GM19099 (cell line): ENCODE data around the gene TTC39B.

ENCODE experiments used
- POLR2A ChIP-seq: IDR thresholded peaks from 3 replicates; pipeline ENCODE4 v1.6.1; 2011; ENCODE audit warnings: low read depth; ENCODE audit not compliant: insufficient read length; ENCODE audit errors: extremely low read depth

The TTC39B gene

DNA sequence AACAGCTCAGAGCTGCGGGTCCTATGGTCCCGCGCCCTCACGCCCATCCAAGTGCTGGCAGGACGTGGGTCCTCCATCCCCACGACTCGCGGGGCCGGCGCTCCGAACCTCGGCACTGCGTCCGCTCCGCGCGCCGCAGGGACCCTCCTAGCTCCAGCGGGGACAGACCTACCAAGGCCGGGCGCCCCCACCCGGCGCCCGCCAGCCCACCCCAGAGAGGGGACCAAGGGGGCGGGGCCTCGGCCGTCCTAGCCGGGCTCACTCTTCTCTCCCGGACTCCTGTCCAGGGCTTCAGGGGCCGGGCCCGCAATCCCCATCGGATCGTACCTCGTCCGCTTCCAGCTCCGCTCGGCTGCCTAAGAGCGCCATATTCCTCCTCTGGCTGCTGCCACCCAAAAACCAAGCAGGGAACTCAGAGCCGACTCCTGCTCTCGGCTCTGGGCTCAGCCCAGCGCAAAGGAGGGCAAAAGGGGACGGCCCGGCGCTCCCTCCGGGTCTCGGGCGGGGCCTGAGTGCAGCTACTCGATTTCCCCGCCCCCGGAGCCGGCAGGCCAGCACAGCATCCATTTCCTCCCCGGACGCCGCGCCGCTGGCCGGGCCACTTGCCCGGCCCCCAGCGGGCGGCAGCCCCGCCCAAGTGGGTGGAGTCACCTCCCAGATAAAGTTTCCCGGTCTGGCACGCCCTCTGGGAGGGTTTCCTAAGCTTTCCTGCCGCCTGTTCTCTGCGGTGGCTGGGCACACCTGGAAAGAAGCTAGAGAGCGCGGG lies at the start of gene TTC39B:
Gene TTC39B (minus strand): TSS at position 460 of the 766 bp plus-strand sequence. CDS start 91 bp downstream, at position 369.
- peak; percentile 53 for TF ChIP-seq POLR2A

DNA sequence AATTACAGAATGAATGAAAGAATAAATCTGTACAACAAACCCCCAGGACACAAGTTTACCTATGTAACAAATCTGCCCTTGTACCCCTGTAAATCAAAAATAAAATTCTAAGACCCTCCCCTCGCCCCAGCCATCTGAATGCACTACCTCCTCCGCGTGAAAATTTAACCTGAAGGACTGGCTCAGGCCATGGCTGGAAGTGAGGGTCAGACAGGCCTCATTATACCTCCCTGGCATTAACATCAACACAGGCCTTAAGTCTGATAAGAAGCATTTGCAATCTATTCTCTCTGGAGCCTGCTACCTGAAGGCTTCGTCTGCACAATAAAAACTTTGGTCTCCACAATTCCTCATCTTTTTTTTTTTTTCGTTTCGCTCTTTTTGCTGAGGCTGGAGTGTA lies 48.7 kb upstream of the TTC39B start:
- no peak for TF ChIP-seq POLR2A

DNA sequence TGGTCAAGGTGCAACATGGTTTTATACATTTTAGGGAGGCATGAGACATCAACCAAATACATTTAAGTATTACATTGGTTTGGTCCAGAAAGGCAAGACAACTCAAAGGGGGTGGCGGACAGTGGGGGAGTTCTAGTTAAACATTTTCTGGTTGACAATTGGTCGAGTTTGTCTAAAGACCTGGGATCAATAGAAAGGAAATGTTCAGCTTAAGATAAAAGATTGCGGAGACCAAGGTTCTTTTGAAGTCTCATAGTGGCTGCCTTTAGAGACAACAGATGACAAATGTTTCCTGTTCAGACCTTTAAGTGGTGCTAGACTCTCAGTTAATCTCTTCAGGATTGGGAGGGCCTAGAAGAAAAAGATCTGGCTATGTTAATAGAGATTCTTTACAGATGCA lies 47.7 kb upstream of the TTC39B start:
- TF ChIP-seq POLR2A = no peak

DNA sequence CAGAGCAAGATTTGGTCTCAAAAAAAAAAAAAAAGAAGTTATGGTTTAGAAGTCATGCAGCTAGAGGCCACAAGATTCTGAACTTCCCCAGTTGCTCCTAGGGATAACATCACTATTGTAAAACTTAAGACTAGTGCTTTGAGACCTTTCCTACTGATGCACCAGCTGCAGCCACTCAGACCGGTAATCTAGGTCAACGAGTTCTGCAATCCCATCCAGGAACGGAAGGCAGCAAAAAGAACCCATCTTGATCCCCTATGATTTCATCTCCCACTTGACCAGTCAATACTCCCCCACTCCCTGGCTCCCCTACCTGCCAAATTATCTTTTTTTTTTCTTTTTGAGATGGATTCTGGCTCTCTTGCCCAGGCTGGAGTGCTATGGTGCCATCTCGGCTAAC lies 46.9 kb upstream of the TTC39B start:
- no peak for TF ChIP-seq POLR2A

DNA sequence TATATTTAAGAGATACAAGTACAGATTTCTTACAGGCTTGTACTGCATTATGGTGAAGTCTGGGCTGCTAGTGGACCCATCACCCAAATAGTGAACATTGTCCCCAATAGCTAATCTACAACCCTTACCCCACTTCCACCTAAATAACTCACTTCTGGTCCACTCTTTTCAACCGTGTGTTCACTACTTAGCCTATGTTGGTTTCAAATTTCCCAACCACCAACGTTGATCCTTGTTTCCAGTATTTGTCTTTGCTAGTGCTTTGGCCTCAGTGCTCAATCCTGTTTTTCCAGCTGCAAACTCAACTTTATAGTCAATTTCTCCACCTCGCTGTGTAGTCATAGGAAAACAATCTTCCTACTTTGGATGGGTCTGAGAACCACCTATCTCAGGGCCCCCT lies 45.3 kb upstream of the TTC39B start:
- TF ChIP-seq POLR2A = no peak

DNA sequence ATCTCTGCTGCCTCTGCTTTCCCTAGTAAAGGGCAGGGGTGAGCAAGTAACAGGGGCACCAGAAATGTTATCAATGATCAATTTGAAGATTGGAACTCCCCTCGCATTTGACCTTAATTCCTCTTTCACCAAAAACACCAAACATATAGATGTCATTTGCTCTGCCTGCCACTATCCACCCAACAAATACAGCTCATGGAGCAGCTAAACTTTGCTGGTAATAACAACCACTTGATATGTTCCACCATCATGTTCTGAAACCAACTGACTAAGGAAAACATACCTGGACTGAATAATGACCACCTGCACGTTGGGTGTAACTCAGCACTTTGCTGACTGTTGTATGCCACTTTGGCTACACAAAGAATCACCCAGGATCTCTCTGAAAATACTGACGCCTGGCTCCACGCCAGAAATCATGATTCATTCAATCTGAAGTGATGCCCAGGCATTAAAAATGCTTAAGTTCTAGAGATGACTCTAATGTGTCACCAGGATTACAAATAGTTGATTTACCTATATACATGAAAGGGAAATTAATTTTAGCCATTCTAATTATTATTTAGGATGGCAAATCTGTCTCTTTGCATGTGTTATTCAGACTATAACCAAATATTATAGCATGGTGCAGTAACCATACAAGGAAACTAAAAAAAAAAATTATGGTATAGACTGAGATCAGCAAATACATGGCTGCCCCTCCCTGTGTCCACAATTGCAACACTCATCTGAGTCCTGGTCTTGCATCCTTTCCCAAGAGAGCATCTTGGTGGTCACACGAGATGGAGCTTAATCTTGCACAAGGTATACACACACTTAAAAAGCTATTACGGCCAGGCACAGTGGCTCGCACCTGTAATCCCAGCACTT lies 43.1 kb upstream of the TTC39B start:
- TF ChIP-seq POLR2A = no peak

DNA sequence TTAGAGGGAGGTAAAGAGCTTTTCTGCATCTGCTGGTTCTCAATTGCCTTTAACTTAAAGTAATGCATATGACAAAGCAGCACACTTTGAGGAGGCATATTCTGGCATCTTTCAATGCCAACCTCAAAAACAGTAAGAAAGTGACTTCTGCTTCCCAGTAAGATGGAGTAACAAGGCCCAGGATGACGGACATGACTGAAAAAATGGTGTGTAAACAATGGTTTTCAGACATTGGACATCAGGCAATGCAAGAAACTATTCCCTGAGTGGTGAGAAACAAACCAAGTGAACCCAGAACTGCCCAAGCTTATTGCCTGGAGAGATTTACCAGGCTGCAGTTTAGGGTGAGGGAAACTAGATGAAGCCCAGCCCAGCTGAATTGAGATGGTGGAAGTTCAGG lies 39.8 kb upstream of the TTC39B start:
- no peak for TF ChIP-seq POLR2A

DNA sequence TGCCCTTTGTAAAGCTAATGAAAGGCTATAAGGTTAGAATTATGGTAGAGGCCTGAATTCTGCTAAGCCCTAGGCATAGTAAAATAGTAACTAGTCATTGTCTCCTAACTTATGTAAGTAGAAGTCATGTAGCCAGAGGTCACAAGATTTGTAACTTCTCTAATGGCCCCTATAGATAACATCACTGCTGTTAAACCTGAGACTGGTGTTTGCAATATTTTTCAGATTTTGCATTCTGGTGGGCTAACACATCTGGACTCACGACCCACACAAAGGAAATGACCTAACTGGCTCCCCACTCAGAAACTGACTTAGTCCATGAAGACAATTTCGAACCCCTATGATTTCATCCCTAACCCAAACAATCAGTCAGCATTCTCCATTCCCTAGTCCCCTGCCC lies 37.2 kb upstream of the TTC39B start:
- no peak for TF ChIP-seq POLR2A

DNA sequence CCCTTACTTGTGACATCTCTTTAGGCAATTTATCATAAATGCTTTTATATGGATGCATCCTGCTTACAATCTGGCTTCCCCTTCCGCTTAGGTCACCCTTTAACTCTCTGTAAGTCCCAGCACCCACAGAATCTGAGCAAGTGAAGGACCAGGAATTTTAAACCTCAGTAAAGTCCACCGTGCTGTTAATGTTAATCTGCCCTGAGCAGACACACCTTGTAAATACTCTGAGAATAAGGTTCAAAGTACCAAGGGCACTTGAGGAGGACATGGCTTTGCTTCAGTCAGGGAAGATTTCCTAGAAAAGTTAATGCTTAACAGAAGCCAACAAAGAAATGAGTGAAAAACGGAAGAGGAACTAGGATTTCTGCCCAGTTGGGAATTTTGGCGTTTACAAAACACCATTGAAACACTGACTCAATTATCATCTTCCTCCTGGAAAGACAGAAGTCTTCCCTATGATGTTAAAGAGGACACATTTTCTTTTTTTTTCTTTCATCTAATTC lies 26.4 kb upstream of the TTC39B start:
- no peak for TF ChIP-seq POLR2A

DNA sequence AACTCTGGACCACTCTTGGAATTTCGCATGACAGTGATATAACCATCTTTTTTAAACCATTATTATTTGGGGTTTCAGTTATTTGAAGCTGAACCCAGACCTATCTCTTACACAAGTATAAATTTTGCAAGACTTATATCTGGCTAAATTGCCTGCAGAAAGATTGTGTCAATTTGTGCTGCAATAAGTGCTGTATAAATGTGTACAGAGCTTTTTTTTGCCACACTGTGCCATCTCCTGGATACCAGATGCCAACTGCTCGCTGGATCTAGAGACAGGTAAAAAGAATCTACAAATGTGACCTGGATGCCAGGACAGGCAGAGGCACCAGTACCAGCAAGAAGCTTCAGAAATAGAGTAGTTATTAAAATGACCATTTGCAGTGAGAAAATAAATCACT lies 25.9 kb upstream of the TTC39B start:
- TF ChIP-seq POLR2A = no peak

DNA sequence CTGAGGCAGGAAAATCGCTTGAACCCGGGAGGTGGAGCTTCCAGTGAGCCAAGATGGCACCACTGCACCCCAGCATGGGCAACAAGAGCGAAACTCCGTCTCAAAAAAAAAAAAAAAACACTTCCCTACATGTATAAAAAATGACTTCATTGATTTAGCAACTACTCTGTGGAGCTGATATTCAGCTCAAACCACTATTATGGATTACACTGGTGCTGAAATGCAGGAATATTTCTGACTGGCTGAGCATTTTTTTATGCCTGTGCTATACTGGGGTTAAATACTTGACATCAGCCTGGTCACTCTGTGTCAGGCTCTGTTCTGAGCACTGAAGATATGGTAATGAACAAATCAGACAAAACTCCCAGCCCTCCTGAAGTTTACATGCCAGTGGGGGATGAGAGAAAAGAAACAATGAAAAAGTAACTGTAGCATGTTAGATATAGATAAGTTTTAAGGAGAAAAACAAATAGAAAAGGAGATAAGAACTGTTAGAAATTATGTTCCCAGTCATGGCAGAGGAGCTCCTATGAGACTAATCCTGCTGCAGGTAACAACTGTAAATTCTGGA lies 22.6 kb upstream of the TTC39B start:
- TF ChIP-seq POLR2A = no peak

DNA sequence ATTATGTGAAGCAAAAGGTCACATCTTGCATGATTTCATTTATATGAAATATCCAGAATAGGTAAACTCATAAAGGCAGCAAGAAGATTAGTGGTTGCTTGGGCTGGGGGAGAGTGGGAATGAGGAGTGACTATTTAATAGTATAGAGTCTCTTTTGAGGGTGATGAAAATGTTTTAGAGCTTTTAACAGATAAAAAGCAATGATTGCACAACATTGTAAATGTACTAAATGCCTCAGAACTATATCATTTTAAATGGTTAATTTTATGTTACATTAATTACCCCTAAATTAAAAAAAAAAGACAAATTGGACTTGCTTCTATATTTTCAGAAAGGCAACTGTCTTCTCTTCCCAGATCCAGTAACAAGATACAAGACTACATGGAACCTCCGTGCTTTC lies 21.9 kb upstream of the TTC39B start:
- no peak for TF ChIP-seq POLR2A

DNA sequence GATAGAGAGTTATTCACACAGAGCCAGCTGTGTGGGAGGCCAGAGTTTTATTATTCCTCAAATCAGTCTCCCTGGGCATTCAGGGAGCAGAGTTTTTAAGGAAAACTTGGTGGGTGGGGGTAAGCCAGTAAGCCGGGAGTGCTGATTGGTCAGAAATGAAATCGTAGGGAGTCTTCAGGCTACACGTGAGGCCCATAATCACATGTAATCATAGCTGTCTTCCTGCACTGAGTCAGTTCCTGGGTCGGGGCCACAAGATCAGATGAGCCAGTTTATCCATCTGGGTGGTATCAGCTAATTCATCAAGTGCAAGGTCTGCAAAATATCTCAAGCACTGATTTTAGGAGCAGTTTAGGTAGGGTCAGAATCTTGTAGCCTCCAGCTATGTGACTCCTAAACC lies 10.8 kb upstream of the TTC39B start:
- TF ChIP-seq POLR2A = no peak

DNA sequence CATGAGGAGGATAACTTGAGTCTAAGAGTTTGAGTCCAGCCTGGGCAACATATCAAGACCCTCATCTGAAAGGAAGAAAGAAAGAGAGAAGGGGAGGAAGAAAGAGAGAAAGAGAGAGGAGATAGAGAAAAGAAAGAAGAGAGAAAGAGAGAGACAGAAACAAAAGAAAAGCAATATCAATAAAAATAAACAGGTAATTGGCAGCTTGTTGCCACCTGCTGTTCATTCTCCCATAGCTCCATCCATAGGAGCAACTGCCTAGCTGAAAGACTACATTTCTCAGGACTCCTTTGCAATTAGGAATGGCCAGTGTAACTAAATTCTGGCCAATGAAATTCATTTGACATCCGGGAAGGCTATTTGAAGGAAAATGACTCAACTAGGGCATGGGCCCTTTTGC lies 4.6 kb upstream of the TTC39B start:
- TF ChIP-seq POLR2A = no peak

DNA sequence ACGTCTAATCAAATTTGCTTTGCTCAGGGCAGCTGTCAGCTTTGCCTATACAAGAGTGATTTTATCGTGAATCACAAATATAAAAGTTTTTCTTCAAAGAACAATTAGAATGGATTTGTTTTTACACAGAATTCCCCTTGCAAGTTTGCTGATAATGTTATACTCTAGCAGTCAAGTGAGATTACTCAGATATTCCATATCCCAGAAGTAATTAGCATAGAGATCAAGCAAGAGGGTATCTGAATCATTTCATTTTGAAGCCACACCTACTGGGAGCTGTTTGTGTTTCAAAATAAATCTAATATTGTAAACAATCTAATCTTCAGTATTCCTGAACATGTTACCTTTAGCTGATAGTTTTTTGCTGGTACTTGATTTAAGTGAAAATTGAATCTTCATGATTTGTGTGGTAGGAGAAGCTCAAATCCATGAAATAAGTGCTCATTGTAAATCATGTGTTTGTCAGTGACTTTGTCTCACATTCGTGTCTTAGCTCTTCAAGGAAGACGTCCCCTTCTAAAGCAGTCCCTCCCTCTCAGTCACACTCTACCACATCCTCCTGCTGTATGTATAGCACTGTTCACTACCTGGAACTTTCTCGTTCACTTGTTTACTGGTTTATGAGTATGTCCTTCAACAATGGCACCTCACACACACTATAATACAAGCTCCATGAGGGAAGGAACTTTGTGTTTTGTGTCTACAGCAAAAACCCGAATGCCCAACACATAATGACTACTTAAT lies 3.3 kb upstream of the TTC39B start:
- no peak for TF ChIP-seq POLR2A

DNA sequence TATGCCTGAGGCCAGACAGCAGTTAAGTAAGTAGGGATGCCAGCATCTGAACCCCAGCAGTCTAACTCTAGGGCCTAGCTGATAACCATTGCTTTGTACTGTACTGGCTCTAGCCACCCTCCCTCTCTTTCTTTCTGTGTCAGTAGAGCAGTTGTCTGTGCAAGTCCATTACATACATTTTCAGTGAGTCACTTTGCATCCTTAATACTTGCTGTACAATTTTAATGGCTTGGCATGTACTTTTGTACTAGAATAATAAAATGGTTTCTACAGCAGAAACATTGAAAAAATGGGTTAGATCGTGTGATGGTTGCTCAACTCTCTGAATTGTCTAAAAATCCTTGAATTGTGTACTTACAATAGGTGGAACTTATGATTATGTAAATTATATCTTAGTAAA lies 1.5 kb upstream of the TTC39B start:
- TF ChIP-seq POLR2A = no peak

DNA sequence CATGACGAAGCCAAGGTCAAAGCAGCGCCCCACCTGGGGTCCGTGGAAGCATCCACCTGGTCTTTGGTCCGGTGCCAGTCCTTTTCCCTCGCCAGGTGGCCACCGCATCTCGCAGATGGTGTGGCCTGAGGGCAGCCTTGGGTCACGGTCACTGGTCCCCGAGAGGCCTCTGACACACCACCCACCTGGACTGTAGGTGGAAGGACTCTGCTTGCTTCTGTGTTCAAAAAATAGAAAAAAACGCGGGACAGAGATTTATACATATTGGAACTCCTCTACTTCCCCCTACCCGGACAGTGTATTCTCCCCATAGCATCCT lies 466 bp upstream of the TTC39B start:
- no peak for TF ChIP-seq POLR2A
